Measurements from ENCODE around the gene PHACTR3. TPM values are rescaled to one million over a fixed set of nuclear protein-coding genes. Genes with fewer than 3 reads are reported as not detected.

Gene PHACTR3
- total RNA-seq, 1 experiment from 2014 or later = not detected

DNA sequence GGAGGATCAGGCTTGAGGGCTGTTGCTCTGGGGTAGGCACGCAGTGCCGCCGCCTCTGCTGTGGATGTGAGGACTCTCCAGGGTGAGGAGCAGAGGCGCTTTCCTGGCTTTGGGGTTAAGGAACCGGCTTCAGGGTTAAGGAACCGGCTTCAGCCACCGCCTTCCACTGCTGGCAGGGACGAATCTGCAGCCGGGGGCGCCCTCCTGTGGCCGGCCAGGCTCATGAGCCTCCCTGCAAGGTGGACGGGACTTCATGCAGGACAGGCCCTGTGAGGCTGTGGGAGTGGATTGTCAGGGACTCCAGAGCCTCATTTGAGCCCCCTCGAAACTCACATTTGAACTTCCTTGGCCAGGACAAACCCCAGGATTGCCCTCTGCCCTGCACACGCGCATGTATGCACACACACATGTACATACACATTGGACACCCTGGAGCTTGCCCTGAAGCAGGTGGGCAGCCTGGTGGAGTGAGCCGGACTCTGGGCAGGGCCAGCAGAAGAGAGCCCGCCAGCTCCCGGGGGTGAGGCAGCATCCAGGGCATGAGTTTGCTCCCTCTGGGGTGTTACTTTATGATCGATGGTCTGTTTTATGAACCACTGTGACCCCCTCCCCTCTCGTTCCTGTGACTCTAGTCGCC lies 146.9 kb downstream of the PHACTR3 start:
- BruUV-seq (replicated peaks) = no TSS peak
- H2AFZ ChIP-seq (ENCODE audit: low read depth, low read length, poor library complexity, severe bottlenecking) = no peak overlapping the region
- ChIA-PET POLR2A (no interaction called here), CTCF (no interaction called here), RAD21 (ENCODE audit: low non-redundant PET in 1 of 2, low total read pairs in 2 of 2, uncharacterized antibody in 2 of 2, unreplicated experiment in 2 of 2) (no interaction called here)
- intact Hi-C loops (cut with micrococcal nuclease) = loop anchor here (1.0 kb wide), 2 partner anchors 153 to 180 kb away; no protein-coding TSS in a partner anchor
- TF ChIP-seq, protein P1, sequence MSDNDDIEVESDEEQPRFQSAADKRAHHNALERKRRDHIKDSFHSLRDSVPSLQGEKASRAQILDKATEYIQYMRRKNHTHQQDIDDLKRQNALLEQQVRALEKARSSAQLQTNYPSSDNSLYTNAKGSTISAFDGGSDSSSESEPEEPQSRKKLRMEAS (IDR thresholded peaks at IDR 0.05) = no peak
- TF ChIP-seq RAD21 (IDR thresholded peaks at IDR 0.05; ENCODE audit: low read depth) (peak; percentile 81), CTCF (IDR thresholded peaks at IDR 0.05 in 2 of 3, conservative IDR thresholded peaks at IDR 0.05 in 1 of 3; ENCODE audit: borderline replicate concordance in 1 of 3, insufficient read depth in 1 of 3, low read depth in 2 of 3, low read length in 2 of 3) (peak; percentile 75 to 89 (median 81))
- H3K27ac ChIP-seq (ENCODE audit: low read depth, low read length) = no peak overlapping the region
- H3K36me3 ChIP-seq (ENCODE audit: control insufficient read depth in 1 of 2, insufficient read depth in 2 of 2, low read length in 2 of 2) = no peaks in the 10 kb centered on the region
- no peaks in the 10 kb centered on the region for H3K9me2 ChIP-seq (ENCODE audit: insufficient read depth)
- H3K79me2 ChIP-seq (ENCODE audit: insufficient read depth, low read length) = no peaks in the 10 kb centered on the region
- H3K4me3 ChIP-seq (replicated peaks in 1 of 2; ENCODE audit: low read depth in 1 of 2, low read length in 2 of 2) = no peak overlapping the region
- no peaks in the 10 kb centered on the region for H3K4me1 ChIP-seq (ENCODE audit: control insufficient read depth in 1 of 2, insufficient read depth in 2 of 2, low read length in 2 of 2)
- H3K27me3 ChIP-seq (ENCODE audit: insufficient read depth, low read length) = peaks cover 11% of the 10 kb centered on the region; the same call in 1 of the 2 replicates
- H3K9ac ChIP-seq (ENCODE audit: low read length) = no peak overlapping the region
- no peaks in the 10 kb centered on the region for H4K20me1 ChIP-seq (ENCODE audit: insufficient read depth)
- no peaks in the 10 kb centered on the region for H3K9me3 ChIP-seq (ENCODE audit: control insufficient read depth in 1 of 2, insufficient read depth in 1 of 2, low read depth in 1 of 2, low read length in 2 of 2)
- H3K4me2 ChIP-seq (ENCODE audit: low read length) = no peak overlapping the region
- DNase-seq (ENCODE audit: low read depth, low spot score) (peak; percentile 27), ATAC-seq (peak; percentile 95)

- RAD21 ChIA-PET (ENCODE audit: low non-redundant PET in 1 of 2, low total read pairs in 2 of 2, uncharacterized antibody in 2 of 2, unreplicated experiment in 2 of 2) = no interaction called here
- TF ChIP-seq FOSL1 (IDR thresholded peaks at IDR 0.05; ENCODE audit: low read depth) (no peak), ATF3 (IDR thresholded peaks at IDR 0.05) (no peak), CEBPB (IDR thresholded peaks at IDR 0.05; ENCODE audit: low read depth) (no peak), CBX3 (IDR thresholded peaks at IDR 0.05; ENCODE audit: low read depth) (no peak), TCF7L2 (IDR thresholded peaks at IDR 0.05; ENCODE audit: borderline replicate concordance, extremely low read depth, insufficient read depth, insufficient read length) (no peak), CTCF (IDR thresholded peaks at IDR 0.05 in 2 of 3, conservative IDR thresholded peaks at IDR 0.05 in 1 of 3; ENCODE audit: borderline replicate concordance in 1 of 3, insufficient read depth in 1 of 3, low read depth in 2 of 3, low read length in 2 of 3) (no peak), SP1 (IDR thresholded peaks at IDR 0.05; ENCODE audit: low read depth) (no peak)
- TF ChIP-seq, protein P2, sequence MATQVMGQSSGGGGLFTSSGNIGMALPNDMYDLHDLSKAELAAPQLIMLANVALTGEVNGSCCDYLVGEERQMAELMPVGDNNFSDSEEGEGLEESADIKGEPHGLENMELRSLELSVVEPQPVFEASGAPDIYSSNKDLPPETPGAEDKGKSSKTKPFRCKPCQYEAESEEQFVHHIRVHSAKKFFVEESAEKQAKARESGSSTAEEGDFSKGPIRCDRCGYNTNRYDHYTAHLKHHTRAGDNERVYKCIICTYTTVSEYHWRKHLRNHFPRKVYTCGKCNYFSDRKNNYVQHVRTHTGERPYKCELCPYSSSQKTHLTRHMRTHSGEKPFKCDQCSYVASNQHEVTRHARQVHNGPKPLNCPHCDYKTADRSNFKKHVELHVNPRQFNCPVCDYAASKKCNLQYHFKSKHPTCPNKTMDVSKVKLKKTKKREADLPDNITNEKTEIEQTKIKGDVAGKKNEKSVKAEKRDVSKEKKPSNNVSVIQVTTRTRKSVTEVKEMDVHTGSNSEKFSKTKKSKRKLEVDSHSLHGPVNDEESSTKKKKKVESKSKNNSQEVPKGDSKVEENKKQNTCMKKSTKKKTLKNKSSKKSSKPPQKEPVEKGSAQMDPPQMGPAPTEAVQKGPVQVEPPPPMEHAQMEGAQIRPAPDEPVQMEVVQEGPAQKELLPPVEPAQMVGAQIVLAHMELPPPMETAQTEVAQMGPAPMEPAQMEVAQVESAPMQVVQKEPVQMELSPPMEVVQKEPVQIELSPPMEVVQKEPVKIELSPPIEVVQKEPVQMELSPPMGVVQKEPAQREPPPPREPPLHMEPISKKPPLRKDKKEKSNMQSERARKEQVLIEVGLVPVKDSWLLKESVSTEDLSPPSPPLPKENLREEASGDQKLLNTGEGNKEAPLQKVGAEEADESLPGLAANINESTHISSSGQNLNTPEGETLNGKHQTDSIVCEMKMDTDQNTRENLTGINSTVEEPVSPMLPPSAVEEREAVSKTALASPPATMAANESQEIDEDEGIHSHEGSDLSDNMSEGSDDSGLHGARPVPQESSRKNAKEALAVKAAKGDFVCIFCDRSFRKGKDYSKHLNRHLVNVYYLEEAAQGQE (IDR thresholded peaks at IDR 0.05; ENCODE audit: low read depth) = no peak
These were observed 147.8 kb downstream of the PHACTR3 start for GRCh38 chr20:59752101-59752586.

More at GRCh38 chr20:59752101-59752586, 147.8 kb downstream of the PHACTR3 start:
- H3K27me3 ChIP-seq (ENCODE audit: insufficient read depth, low read length) = peaks cover 11% of the 10 kb centered on the region; the same call in 1 of the 2 replicates
- no peak for DNase-seq (ENCODE audit: low read depth, low spot score)
- intact Hi-C loops (cut with micrococcal nuclease) = no loop called here
- ChIA-PET CTCF (no interaction called here), POLR2A (no interaction called here)
- no peak overlapping the region for H3K9ac ChIP-seq (ENCODE audit: low read length)
- H4K20me1 ChIP-seq (ENCODE audit: insufficient read depth) = no peaks in the 10 kb centered on the region
- H3K4me2 ChIP-seq (ENCODE audit: low read length) = no peak overlapping the region
- H3K27ac ChIP-seq (ENCODE audit: low read depth, low read length) = no peak overlapping the region
- no peaks in the 10 kb centered on the region for H3K4me1 ChIP-seq (ENCODE audit: control insufficient read depth in 1 of 2, insufficient read depth in 2 of 2, low read length in 2 of 2)
- H3K4me3 ChIP-seq (replicated peaks in 1 of 2; ENCODE audit: low read depth in 1 of 2, low read length in 2 of 2) = no peak overlapping the region
- no peak for ATAC-seq
- H3K9me2 ChIP-seq (ENCODE audit: insufficient read depth) = no peaks in the 10 kb centered on the region
- H2AFZ ChIP-seq (ENCODE audit: low read depth, low read length, poor library complexity, severe bottlenecking) = no peak overlapping the region
- no peaks in the 10 kb centered on the region for H3K79me2 ChIP-seq (ENCODE audit: insufficient read depth, low read length)
- no peaks in the 10 kb centered on the region for H3K36me3 ChIP-seq (ENCODE audit: control insufficient read depth in 1 of 2, insufficient read depth in 2 of 2, low read length in 2 of 2)
- H3K9me3 ChIP-seq (ENCODE audit: control insufficient read depth in 1 of 2, insufficient read depth in 1 of 2, low read depth in 1 of 2, low read length in 2 of 2) = no peaks in the 10 kb centered on the region
- BruUV-seq (replicated peaks) = no TSS peak

Data from HCT116 (cell line).